Activated CD8-positive, alpha-beta memory T cell treated with anti-CD3 and anti-CD28 coated beads, Interleukin-2, amount 50 U/mL, for 4 hours (primary cell): ENCODE data around the gene ARL4A.

Source experiments
- DNase-seq: peaks from one replicate; pipeline ENCODE4 v3.0.0-alpha.2; 2020

ARL4A gene

DNA sequence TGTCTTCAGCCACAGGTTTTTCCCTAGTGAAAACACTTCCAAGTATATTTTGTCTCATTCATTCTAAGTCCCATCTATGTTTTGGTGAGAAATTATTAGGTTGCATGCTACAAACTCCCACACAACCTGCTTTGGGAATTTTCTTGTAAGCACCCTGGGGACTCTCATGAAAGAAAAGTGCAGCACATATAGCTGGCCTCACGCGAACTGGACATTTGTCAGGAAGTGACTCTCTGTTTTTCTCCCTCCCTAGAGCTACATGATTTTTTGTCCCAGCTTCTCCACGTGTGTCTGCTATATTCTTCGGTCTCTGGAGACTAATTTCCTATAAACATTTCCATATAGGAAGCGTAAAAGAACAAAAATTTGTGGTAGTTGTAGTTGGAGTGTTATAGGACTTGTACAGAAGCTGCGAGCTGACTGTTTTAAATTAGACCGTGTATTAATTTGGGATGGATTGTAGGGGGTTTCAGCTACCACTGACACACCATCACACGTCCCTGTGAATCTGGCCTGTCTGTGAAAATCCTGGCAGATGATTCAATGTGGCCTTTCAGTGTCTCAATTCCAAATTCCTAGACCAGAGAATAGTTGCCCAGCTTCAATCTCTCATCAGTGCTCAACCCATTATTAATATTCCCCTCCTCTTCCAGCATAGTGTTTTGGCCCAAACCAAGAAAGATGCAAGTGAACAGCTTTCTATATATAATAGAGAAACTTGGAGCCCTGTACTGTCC is 40.2 kb downstream of the ARL4A start:
- DNase-seq = no peak

DNA sequence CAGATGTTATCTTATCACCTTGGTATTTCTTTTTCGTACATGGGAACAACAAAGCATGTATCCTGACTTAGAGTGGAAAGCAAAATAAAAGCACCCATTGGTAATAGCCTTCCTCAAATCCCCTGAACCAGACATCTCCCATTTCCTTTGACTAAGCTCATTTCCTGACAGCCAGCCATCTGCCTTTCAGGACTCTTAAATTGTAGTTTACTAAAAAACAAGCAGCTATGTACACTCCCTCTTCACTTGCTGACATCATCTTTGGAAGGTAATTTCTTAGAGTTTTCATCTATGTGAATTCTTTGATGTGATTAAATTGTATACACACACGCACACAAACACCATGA is 40.7 kb downstream of the ARL4A start:
- no peak for DNase-seq

DNA sequence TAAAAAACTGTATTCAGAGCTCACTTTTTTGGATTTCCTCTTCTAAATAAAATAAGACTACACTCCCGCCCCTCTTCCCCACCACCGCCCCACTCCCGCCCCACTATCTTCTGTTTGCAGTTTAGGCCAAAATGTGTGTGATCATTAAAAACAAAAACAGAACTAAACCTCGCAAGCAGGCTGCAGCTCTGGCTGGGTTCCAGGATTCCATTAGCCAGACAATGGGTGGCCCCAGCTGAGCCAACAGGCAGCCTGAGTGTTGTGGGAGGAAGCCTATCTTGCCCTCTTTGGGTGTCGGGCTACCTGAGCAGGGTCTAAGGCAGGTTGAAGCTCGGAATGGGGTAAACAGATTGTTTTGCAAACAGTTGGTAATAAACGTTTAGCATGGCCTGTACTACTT is 41.7 kb downstream of the ARL4A start:
- DNase-seq = no peak

DNA sequence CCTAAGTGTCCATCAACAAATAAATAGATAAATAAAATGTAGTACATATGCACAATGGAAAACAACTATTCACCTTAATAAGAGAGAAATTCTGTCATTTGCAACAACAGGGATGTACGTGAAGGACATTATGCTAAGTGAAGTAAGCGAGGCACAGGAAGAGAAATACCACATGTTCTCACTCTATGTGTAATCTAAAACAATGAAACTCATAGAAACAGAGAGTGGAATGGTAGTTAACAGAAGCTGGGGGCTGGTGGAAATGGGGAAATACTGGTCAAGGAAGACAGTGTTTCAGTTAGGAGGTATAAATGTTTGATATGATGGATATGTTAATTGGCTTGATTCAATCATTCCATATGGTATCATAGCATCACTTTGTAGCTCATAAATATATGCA is 43.1 kb downstream of the ARL4A start:
- no peak for DNase-seq

DNA sequence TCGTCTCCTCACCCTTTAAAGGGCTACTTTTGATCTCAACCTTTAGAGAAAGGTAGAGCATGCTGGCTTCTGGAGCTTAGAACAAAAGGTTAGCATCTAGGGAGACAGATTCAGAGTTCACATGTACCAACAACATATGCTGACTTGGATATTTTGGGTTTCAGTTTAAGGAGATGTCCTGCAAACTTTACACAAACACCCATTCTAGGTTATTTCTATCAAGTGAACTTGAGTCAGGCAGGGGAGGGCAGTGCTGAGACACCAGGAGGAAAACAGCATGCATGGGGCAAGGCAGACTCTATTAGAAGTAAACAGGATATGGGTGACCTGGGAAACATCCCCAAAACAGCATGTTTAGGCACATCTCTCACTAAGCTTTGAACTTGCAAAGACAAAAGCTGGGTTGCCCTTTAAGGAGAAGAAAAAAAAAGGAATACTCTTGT is 43.8 kb downstream of the ARL4A start:
- DNase-seq = no peak

DNA sequence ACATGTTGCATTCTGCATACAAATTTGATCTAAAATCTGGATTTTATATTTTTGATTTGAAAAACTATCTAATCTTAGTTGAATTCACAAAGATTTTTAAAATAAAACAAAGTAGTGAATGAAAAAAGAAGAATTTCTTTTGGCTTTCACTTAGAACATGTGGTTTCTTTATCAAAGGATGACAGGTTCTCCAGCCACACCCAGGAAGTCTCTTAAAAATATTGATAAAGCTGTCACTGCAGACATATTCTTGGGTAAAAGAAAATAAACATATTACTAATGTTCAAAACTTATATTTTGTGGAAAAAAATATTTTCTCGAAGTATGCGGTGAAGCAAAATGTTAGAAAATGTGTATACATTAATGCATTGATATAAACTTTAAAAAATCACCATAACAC is 44.3 kb downstream of the ARL4A start:
- no peak for DNase-seq

DNA sequence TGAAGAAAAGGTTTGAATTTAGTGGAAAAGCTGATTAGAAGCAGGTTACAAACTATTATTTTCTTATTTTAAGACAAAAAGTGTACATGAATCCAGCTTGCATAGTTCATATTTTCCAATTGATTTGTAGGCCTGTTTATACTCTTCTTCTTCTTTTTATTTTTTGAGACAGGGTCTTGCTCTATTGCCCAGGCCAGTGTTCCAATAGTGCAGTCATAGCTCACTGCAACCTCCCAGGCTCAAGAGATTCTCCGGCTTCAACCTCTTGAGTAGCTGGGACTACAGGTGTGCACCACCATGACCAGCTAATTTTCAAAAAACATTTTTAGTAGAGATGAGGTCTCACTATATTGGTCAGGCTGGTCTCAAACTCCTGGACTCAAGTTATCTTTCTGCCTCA is 45.0 kb downstream of the ARL4A start:
- DNase-seq = no peak

DNA sequence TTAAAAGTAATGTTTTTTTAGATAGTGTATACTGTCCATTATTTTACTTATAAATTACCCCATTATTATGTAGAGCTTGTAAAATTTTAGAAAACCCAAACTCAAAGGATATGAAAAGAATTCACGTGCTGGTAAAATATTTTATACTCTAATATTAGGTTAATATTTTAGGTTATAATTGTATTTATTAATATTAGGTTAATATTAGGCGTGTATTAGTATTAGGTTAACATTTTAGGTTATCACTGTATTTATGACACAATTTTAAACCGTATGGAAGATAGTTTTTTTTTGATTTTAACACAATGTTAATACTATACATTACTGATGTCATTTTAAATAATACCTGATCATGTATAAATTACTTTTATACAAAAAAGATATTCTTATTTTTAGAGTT is 48.5 kb downstream of the ARL4A start:
- no peak for DNase-seq

DNA sequence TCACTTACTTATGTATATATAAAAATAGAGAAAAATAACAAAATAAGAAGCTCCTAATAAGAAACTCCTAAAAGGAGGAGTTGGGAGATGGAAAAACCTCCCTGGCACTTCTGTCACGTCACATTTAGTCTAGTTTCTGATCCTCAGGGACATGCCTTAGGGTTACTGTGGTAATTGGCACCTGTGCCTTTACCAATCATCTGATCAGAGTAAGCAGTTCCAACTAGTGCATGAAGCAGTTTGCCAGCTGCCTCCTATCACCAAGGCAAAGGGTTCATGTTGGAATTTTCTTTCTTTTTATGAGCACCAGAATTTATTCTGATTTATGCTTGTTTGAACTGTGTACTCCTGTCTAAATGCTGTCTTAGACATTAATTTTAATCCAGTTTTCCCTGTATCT is 49.9 kb downstream of the ARL4A start:
- no peak for DNase-seq

DNA sequence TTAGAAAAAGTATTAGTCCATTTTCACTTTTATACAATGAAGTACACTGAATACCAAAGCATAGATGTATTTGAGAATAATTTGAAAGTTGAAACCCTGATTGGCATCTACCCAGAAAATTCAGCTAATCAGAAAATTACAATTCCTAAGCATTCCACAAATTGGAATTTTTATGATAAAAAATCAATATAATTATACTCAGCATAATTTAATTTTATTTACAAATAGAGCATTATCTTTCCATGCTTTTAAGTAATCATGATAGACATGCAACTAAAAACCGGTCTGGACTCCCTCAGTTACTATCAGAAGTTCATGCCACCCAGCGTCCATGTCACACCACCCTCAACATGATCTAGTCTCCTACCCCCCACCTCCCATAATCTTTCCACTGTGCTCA is 50.4 kb downstream of the ARL4A start:
- DNase-seq = no peak

DNA sequence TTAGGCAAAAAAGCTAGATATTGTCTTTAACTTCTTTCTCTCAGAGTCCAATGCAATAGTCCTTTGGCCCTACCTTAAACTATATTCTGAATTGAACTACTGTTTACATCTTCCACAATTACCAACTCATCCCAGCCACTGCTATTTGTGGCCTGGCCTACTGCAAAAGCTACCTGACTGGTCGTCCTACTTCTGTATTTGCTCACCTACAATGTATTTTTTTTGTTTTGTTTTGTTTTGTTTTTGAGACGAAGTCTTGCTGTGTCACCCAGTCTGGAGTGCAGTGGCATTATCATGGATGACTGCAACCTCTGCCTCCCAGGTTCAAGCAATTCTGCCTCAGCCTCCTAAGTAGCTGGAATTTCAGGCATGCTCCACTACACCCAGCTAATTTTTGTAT is 51.2 kb downstream of the ARL4A start:
- no peak for DNase-seq
